Fibroblast of skin of abdomen (primary cell): Measurements from ENCODE around the gene USH1G. TPM values are rescaled to one million over a fixed set of nuclear protein-coding genes. Genes with fewer than 3 reads are reported as not detected.
"Not testable (repeated sequence)": the region's sequence is repeated elsewhere in the genome, so short reads cannot be mapped to it uniquely, and the experiment has no call there.

Source experiments
- DNase-seq: peaks from one replicate; pipeline ENCODE4 v3.0.0-alpha.2; 2013
- polyA plus RNA-seq, 2 experiments: library from polyadenylated mRNA; unstranded; fragments of 120-200 nt; gene quantifications; one replicate each; pipeline ENCODE4 v1.2.1, GENCODE V29; 2013; ENCODE audit not compliant: insufficient read length in 2 of 2

The USH1G gene
- polyA plus RNA-seq (2013, experiment 1 of 2; ENCODE audit: insufficient read length), result not detected
- polyA plus RNA-seq (2013, experiment 2 of 2; ENCODE audit: insufficient read length), result not detected

DNA sequence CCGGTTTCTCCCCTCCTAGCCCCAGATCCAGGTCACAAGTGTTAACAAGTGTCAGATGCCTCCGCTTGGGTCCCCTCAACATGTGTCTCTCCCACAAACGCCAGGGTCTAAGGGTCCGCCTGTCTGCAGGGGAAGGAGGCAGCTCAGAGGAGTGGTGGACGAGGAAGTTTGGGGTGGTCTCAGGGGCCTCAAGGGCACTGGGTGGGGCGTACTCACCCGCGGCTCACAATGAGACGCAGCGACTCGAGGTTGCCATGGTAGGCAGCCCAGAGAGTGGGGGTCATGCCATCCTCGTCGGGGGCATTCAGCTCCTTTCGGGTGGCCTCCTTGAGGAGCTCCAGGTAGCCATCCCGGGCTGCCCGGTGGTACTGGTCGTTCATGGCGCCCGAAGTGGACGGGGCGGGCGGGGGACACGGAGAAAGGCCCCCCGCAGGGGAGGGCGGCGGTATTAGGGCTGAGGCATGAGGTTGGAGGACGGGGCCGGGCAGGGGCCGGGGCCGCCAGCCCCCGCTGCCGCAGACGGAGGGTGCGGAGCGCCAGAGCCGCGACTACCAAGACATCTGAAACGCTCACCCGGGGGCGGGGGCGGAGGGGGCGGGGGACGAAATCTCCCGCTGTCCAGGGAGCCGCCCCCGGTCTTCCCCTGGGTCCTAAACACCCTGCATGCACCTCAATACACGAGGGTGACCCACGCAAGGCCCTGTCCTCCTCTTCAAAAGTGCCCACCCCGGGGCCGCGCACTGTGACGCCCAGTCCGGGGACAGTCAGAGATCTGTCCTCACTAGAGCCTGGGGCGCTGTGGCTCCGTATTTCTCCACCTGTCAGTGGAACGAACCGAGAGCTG, at the start of gene USH1G:
USH1G (minus strand) TSS at position 562 of the 844 bp plus-strand sequence; CDS start at position 380, 182 bp downstream.
- no peak for DNase-seq

DNA sequence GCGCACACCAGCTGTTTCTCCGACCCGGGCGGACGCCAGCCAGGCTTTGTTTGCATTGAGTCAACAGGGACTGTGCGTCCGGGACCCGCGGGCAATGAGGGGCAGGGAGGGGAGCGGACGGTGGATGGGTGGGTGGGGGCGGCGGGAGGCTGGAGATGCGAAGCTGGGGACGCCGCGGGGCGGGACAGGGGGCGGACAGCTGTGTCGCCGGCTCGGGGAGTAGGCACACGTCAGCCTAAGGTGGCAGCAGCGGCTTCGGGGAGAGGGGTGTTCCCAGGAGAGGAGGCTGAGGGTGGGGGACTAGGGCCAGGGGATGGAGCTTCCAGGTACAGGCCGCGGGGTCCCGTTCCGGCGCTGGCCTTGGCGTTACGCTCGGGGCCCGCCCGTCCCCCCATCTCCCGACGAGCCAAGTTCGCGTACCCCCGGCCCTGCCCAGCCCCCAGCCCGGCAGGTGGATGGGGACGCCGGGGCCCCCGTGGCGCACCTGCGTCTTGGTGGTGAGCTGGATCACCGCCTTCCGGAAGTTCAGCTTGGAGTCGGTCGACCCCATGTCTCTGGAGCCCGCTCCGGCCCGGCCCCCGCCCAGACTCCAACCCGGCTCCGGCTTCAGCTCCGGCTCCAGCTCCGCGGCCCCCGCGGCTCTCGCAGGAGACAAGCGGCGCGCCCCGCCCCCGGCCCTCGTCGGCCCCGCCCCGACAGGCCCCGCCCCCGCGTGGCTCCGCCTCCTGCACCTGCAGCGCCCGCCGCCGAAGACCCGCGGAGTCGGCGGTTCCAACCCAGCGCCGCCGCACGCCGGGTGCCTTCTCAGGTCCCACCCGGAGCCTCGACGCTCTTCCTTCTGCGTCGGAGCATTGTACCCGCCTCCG, 49.3 kb upstream of the USH1G start, which contains the start of gene HID1:
HID1 (minus strand) TSS at position 653 of the 866 bp plus-strand sequence; CDS start at position 550, 103 bp downstream.
- DNase-seq, result no peak

DNA sequence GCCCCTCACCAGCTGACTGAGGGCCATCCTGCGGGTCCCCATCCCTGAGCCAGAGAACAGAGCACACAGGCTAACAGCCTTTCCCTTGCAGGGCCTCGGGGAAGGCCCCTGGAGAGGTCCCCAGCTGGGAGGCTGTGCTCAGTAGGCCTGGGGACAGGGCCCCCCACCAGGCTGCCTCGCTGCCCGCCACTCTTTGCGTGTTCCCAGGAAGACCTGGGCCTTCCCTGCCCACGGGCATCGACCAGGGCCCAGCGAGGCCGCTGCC, 48.7 kb upstream of the USH1G start:
- no peak for DNase-seq

DNA sequence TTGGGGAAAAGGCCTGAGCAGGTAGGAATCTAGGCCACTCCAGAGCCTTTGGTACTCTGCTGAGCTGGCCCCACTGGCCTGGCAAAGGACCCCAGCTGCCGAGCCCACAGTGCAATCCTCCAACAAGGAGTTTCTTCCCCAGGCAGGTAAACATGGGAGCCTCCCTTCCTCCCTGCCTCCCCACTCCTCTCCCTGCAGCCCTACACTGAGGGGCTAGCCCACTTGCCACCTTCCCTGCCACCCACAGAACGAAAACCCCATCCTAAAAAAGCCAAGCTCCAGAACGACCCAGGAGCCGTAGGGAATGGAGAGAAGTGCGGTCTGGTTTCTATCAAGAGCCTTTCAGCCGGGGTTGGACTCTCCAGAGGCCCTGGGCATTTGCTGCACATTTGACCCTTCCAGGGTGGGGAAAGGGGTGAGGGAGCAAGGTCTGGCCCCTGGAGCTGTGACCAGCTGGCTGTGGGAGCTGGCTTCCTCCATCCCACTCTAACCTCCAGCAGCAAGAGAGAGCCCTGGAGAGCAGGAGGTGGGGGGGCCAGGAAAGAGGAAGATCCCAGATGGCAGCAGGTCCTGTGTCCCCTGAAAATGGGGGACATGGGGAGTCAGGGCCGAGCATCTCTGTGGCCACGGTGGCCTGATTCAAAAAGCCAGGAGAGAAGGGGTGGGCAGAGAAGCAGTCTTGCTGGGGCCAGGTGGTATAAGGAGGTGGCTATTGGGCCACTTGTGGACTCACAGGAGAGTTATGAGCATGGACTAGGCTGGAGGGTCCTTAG, 48.2 kb upstream of the USH1G start:
- no peak for DNase-seq

DNA sequence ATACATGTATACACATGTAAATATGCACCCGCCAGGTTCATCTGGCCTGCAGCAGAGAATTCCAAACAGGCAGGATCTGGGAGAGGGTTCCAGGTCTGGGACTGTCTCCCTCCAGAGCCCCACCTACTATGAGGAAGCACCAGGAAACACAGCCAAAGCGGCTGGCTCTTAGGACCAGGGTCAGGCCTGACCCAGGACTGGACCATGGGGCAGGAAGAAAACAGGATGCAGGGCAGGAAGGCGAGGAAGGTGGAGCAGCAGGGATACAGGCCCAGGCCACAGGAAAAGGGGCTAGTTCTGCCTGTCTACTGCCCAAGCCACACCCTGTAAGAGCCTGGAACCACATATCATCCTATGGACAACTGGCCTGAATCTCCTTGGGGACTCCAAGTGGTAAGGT, 47.3 kb upstream of the USH1G start:
- DNase-seq, result no peak

DNA sequence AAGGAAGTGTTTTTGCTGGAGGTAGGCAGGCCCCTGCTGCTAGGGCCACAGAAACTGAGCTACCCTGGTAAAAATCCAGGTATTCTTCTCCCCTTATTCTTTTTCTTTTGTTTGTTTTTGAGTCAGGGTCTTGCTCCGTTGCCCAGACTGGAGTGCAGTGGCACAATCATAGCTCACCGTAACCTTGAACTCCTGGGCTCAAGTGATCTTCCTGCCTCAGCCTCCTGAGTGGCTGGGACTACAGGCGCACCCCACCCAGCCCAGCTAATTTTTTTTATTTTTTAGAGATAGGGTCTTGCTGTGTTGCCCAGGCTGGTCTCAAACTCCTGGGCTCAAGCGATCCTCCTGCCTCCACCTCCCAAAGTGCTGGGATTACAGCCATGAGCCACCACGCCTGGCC, 46.4 kb upstream of the USH1G start:
- not testable (repeated sequence) for DNase-seq

DNA sequence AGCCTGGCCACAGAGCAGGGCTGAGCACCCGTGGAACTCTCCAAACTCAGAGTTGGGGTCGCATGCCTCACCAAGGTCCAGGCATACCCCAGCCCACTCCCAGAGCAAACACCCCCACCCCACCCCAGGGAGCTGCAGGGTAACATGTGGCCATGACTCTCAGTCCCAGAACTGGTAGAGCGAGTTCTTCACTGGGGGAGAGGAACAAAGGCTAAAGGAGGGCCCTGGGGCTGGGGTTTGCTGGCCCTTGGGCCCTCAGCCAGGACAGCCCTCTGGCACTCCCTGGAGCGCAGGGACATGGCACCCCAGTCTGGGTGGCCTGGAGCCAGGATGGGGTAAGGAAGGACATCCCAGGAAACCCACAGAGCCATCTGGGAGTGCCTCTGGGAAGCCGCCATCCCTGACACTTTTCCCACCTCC, 45.3 kb upstream of the USH1G start:
- DNase-seq, result no peak

DNA sequence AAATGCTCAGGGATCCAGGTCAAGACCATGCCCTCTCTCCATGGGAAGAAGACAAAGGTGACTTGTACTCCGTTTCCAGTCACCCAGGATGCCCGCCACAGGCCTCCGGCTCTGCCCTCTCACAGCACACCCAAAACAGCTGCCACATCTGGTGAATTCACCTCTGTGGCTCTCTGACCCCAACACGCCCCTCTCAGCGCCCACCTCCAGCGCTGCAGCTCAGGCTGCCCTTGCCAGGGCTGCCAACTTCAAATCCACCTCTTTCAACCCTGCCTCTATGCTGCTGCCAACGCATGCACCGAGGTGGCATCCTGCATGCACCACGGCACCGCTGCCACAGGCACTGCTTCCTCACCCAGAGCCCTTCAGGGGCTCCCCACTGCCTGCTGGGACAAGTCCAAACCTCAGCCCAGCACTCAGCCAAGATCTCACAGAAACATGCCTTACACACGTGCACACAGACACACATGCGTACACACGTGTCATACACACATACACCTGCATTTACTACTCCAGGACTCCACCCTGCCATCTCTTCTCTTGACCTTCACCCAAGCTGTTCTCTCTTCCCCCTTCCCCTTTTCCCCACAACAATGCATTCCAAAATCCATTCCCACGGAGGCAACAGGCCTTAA, 42.0 kb upstream of the USH1G start:
- DNase-seq, result no peak

DNA sequence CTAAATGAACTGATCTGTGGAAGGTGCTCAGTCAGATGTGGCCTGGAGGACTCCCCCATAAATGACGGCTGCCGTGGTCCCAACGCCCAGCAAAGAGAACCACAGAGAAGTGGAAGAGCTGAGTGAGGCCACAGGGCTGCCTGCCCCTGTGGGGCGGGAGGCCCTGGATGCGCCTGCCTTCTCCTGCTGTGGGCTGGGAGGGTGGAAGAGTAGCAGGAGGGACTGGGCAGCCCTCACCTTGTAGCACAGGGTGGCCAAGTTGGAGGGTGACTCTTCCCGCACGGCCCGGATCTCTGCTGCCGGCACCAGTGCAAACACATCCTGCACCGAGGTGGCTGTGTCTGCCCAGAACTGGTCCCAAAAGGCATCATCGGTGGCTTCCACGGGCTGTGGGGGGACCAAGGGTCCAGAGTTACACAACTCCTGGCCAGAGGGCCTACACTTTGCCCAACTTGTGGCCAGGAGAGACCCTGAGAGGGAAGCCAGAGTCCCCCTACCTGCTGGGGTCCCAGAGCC, 41.2 kb upstream of the USH1G start:
- no peak for DNase-seq

DNA sequence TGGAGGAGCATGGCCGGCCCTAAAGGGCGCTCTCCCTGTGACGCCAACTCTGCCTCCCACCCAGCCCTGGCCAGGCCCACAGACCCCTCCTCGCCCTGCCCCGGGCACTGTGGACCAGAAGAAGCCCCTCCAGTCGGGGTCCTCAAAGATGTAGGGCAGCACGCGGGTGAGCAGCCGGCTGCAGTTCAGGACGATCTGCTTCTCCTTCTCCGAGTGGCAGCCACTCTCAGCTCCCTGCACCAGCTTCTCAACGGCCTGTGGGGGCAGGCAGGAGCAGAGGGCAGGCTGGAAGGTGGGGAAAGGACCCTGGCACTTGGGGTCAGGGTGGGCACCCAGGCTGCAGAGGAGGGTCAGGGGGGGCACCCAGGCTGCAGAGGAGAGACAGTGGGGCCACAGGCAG, 40.6 kb upstream of the USH1G start:
- DNase-seq, result no peak

DNA sequence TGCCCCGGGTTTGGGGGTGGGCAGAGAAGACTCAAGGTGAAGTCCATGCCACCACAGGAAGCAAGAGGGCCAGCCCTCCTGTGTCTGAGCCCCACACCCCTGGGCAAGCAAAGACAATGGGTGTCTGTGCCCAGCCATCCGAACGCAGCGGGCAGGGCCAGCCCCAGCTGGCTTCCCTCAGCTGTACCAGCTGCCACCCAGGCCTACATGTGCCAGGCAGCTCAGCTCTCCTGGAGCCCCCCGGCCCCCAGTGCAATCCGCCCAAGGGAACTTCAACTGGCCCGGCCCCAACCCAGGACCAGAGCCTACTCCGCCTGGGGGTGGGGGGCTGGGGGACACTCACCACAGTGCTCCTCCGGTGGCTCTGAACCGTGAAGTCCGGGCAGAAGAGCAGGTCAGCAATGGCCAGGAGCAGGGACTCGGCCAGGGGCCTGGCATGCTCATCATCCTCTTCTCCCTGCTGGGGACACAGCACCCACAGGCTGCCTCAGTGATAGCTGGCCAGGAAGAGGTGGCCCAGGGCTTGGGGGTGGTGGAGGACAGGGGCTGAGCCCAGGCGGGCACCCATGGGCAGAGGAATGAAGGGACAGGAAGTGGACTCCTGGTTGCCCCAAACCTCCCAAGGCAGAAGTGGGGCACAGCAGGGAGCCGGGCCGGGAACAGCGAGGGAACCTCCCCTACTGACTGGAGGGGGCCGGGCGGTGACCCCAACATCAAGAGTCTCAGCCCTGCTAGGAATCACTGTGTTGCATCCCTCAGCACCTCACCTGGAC, 39.8 kb upstream of the USH1G start:
- DNase-seq, result no peak

DNA sequence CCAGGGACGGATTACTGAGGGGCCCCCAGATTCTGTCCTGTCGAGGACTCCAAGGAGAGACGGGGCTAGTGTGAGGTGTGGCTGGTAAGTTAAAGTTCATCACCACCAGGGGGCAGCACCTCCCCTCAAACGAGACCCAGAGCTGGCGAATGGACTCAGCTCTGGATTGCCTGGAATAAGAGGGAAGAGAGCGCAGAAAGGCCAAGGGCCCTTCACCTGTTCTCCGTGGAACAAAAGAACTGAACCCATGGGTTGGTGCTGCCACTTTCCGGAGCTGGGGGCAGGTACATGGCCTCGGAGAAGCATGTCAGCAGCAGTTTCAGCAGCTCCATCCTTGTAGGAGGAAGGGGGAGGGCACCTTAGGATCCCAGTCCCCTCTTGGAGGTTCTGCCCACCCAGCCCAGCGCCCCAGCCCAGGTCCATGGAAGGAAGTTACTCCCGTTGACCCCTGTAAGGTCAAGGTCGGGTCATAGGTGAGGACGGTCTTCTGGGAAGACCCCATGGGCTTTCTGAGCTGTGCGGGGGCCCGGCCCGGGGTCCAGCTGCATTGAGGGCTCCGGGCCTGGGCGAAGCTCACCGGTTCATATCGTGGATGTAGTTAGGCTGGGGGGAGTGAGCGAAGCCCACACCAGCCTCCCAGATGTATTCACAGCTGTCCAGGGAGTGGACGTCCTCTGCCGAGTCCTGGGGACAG, 38.7 kb upstream of the USH1G start:
- peak; percentile 79 for DNase-seq

DNA sequence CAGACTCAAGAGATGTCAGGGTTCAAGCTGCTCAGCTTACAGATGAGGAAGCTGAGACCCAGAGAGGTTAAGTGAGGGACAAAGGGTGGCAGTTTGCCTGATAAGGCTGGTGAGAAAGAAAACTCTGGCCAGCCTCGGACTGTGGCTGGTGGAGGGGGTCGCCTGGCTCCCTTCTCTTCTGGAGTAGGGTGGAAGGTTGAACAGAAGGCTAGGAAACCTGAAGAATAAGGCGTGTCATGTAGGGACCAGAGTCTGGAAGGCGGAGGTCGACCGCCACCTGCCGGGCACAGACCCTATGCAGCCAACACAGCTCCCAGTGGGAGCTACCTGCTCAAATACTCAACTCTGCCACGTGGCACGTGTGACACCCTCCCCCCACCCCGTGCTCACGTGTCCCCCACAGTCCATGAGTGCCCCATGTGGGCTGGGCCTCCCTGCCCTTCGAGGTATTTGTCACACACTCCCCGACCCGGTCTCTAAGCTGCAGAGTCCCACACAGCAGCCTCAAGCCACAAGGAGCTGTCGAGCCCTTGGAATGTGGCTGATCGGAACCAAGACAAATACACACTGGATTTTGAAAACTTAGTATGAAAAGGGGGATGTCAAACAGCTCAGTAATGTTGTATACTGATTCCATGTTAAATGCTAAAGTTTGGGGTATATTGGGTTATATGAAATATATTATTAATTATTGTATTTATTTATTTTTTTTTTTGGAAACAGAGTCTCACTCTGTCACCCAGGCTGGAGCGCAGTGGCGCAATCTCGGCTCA, 37.7 kb upstream of the USH1G start:
- peak; percentile 28 for DNase-seq

DNA sequence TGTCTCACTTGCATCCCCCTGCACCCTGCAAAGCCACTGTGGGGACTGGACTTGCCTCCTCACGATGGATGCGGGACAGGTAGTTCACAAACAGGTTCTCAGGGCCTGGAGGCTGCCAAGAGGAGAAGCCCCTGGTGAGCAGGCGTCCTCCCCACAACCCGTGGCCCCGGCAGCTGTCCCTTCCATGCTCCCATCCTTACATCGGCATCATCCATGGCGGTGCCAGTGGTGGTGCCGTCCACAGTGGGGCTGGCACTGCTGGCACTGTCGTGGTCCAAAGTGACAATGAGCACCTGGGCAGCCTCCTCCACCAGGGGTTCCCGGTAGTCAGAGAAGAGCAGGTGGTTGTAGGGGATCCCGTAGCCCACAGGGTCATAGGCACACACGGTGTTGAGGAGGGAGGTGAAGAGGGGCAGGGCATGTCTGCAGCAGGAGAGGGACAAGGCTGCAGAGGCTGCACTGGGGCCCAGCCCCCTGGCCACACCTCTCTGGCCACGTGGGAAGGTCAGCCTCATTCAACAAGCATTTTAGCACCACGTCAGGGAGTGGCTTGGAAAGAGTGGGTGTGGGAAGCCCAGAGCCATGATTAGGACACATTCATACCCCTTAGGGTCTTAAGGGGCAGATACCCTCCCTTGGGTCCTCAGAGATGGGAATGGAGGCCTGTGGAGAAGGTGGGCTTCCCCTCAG, 36.9 kb upstream of the USH1G start:
- no peak for DNase-seq

DNA sequence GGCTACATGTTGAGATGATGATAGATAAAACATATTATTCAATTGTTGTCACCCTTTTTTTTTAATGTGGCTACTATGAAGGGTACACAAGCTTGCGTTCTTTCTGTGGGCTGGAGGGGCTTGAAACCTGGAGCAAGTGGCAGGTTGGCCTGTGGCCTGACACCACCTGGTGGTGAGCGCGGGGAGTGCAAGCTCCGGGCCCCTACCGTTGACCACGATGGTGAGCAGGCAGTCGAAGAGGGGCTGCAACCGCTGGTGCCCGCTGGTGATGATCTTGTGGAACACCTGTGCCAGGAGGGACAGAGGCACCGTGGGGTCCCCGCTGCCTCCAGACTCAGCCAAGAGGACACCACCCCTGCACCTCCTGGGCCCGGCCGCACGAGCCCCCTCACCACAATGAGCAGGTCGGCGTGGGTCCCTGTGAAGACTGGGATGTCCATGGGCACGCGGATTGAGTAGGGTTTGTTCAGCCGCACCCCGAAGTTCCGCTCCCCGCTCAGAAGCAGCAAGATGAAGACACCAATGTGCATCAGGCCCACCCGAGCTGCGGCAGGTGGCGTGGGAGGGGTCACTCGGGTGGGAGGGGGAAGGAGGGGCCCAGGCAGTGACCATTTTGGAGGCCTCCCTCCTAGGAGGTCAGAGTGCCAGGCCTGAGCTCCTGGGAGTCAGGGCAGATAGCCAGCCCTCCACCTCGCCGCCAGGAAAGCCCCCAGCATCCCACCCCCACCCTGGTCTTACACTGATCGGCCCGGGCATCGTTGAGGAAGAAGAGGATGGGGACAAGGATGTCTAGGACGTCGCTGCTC, 35.1 kb upstream of the USH1G start:
- DNase-seq, result peak; percentile 33

DNA sequence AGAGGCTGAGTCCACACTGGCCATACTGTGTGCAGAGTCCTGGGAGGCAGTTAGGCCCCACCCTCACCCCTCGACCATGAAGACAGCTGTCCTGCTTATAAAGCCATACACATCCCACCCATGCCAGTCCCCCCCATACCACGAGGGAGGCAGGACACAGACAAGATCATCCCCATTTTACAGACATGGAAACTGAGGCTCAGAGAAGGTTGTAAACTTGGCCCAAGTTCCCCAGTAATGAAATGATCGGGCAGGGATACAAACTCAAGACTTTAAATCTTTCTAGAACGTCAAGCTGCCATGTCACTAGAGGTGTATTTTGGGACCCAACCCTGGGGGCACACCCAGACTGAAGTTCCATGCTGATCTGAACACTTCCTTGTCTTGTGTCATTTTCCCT, 33.0 kb upstream of the USH1G start:
- DNase-seq, result no peak

DNA sequence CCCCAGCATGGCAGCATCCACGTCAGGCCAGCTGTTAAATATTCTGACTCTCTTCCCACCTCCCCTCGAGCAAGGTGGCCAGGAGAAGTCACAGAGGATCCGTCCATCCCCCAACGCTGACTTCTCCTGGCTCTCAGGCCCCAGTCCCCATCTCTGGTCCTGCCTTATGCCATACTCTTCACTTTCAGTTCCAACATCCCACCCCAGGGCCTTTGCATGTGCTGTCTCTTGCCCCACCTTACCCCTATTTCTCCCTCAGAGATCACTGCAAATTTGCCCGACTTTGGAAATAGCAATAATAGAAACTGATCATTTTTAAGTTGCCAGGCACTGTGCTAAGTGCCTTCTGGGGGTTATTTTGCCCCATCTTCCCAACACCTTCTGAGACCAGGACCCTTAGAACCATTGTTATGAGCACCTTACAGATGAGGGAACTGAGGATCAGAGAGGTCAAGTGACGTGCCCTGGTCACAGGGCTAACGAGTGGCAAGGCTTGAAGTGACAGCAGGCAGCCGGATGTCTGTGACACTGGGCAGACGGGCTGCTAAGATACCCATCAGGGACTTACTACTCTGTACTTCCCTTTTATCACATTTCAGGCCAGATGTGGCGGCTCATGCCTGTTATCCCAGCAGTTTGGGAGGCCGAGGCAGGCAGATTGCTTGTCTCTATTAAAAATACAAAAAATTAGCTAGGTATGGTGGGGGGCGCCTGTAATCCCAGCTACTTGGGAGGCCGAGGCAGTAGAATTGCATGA, 31.8 kb upstream of the USH1G start:
- DNase-seq, result no peak
